ENCODE measurements around the gene SLC25A21.

SLC25A21 gene

DNA sequence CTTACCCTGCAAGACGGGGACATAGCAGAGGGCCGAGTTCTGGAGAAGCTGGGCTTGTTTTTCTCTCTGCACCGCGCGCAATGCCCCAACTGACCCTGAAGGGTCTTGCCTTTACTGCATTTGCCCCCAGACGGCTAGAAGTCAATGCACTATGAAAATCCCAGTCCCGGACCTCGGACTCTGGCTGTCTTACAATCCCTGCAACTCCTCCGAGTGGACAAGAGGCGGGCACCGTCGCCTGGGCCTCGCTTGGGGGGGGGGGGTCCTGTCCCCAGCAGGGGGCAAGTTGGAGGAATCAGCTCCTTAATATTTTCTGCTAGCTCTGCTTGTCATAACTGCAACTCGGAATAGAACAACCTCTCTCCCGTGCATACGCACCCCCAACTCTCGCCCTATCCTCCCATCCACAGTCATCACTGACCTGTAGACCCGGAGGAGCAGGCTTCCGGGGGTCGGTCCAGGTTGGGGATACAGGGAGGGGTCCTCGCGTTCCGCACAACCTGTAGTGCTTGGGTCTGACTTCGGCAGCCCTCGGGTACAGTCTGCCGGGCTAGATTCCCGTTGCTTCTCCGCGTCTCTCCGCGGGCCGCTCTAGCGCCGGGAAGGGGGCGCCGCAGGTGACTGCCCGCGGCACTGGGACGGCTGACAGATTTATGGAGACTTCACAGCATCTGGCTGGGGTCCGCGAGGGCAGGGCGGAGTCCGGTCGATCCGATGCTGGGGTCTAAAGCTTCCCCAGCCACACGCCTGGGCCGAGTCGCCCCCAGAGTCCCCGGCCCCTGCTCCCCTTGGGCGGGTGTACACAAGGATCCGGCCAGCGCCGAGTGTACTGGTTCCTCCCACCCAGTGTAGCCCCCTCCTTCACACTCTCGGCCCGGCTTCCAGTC, 514.0 kb downstream of the SLC25A21 start:
- no peak for DNase-seq

DNA sequence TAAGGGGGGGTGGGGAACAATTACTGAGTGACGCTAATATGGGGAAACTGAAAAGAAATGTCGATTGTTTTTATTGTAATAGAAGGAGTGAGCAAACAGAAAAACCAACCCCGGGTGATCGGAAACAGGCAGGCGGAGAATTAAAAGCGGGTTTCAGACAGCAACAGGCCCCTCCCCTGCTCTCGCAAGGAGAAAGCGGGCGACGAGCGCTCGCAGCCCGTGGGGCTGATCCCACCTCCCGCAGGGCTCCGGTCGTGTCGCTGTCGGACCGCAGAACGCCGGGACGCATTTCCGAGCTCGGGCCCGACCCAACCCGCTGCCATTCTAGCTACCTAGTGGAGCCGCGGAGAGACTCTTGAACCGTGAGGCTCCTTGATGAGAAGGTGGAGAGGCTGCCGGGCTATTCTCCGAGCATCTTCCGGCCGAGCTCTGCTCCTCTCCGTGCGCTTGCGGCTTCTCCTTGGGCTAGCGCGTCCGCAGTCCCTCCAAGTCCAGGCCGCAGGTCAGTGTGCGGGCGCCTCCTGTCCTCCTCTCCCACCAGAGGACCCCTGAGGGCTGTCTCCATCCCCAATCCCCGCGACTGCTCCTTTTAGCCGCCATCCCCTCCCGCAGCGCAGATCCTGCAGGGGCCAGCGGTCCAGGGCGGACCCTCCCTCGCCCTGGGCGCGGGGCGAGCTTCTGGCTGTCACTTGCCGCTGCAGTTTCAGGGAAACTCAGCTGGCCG, 514.8 kb downstream of the SLC25A21 start:
- no peak for DNase-seq

DNA sequence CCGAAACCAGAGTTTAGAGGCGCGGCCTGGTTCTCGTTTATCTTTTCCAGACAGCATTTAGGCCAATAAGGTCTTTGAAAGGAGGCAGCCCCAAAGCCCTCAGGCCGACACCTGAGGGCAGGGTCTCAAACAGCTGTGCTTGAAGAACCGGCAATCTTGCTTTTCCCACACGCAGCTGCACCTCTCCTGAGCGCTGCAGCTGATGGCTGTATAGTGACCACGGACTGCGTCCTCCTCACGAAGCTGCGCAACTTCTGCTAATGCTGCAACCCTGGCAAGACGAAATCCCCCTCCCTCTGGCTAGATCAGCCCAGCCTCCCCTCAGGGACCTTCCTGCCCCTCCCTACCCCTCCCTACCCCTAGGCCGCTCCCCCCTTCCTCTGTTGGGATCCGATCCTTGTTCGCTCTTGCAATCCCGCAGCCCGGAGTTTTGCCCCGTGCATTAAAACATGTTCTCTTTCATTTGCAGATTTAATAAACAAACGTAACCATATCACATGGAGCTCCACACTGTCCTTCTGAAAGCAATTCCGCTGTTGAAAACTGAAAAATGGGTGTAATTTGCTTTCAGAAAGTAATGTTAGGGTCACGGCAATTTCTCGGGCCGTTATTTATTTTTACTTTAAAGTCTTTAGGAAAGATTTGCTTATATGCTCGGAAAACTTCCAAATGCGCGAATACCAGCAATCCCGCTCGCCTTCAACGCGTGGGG, 515.6 kb downstream of the SLC25A21 start:
- no peak for DNase-seq

DNA sequence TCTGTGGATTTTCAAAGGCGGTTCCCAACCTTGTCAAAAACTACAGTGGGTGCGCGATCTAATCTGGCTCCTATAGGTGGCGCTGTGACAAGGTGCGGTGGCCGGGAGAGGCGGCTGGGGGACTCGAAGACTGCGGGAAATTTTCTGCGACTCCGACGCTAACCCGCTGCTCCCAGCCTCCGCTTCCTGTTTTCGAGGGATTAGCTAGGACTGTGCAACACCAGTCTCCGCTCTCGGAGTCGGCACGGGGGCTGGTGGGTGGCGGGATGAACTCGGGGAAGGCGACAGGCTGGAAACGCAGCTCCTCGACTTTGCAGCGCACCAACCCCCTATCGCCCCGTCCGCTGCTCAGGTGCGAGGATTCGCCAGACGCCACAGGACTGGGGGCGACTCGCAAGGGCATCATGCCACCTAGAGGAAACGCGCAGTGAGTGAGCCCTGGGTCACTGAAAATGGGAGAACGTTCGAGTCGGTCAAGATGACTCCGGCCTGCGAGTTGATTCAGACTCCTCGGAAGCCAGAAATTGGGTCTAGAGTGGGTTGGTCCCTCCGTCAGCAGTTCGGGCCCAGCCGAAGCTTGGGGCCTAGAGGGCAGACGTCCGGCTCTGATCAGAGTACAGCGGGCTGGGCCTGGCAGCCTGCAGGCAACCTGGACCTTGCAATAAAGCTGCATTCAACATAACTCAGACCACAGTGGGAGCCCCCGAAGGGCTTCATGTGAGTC, 516.3 kb downstream of the SLC25A21 start:
- DNase-seq = no peak

DNA sequence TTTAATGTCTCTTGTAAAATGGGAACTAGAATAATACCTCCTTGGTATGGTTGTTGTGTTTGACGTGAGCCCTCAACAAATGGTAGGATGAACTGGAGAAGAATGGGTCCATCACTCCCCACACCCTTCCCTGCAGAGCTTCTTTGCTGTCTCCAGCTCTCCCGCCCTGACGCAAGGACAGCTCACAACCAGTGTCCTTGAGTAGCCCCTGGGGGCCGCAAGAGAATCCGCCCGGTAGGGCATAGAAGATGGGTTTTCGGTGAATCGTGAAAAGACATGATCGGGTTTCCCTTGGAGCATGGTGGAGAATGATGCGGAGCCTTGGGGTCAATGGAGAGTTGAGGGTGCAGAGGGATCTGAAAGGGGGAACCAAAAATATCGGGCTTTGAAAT, 516.8 kb downstream of the SLC25A21 start:
- DNase-seq = no peak

DNA sequence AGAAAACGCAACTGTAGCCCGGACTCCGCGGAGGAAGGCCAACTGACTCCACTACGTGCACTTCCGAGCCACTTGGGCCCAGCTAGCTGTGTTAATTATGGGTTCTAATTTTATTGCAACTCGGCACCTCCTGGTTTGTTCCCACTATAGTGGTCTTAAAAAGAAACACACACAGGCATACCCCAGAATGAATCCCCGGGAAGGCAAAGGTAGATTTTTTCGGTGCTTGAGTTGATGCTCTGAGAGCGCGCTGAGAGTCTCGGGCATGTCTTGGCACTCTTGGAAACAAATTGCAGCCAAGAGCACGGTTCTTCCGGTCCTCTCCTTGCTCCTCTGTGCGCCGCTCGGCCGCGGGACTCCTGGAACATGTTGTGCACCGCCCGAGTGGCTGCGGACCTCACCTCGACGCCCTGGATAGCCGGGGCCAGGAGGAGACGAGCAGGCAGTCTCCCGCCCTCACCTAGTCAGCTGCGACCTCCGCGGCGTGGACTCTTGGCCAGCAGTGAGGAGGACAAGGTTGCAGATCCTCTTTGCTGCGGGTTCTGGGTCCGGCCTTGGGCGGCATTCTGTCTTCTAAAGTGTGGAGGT, 517.5 kb downstream of the SLC25A21 start:
- no peak for DNase-seq

DNA sequence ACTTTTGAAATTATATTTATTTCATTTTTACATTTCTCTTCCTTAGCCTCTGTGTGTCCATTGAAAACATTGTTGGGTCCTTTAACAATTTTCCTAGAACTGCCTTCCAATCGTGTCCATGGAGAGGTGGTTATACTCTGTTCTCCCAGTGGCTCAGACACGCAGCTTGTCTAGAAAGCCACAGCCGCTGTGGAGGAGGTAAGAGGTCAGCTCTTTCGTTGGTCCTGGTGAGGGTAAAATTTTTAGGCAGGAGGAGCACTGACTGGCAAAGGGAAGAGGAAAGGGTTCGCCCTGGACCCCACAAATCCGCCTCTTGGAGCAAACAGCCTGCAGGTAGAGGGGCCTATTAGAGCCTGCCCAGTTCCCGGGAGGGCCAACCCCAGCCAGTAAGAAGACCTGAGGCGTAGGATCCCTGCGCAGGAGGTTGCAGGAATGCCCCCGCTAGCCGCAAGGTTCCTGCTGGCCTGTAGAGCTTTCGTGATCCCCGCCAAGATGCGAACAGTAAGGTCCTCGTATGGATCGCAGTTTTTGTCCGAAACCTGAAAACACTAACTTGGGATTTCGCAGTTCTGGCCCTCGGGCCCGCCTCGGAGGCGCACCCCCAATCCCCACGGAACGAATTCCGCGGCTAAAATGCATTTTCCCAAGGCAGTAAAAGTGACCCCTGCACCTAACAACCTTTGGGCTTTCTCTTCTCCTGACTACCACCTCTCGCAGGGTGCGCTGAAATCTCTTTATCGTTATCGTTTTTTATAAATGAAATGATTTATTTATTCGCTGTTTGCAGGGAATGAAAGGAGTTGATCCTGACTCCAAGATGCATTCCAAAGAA, 518.2 kb downstream of the SLC25A21 start:
- DNase-seq = no peak

DNA sequence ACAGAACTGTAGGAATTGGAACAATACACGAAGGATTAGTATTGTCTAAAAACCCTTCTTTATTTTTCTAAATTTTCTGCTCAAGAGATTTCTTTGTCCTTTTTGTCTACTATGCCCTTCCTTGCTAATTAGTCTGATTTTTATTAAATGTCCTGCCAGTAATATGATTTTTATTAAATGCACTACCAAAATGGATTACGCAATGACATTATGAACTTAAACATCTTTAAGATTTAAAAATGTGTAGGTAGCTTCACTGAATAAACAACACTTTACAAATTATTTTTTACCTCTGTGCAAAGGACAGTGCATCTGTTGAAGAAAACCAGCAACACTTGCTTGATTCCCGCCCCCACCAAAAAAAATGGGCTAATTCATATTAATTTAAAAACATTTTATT, 519.0 kb downstream of the SLC25A21 start:
- DNase-seq = no peak

DNA sequence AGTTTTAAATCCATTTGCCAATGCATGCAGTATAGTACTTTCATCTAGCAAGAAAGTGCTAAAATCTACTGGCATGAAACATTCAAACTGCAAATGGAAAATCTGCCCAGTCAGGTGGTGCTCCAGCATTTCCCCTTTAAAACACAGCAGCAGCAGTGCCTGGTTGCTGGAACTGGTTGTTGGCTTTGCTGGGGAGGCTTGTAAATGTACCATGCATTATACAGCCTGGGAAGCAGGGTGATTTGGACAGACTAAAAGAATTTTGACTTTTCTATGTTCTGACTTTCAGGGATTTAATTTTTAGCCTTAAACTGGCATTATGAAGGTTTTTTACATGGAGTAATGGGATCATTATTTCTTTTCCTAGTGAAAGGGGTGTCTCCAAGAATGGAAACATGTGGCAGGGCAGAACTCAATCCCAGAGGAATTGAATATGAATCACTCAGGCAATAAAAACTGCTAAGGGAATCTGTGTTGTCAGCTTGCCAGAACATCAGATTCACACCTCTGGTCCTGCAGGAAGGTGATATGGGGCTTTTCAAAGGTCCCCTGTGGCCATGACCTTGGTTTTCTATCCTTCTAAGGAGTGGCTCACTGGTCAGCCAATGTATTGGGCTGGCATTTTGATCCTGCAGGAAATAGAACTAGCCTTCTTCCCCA, 519.7 kb downstream of the SLC25A21 start:
- no peak for DNase-seq

DNA sequence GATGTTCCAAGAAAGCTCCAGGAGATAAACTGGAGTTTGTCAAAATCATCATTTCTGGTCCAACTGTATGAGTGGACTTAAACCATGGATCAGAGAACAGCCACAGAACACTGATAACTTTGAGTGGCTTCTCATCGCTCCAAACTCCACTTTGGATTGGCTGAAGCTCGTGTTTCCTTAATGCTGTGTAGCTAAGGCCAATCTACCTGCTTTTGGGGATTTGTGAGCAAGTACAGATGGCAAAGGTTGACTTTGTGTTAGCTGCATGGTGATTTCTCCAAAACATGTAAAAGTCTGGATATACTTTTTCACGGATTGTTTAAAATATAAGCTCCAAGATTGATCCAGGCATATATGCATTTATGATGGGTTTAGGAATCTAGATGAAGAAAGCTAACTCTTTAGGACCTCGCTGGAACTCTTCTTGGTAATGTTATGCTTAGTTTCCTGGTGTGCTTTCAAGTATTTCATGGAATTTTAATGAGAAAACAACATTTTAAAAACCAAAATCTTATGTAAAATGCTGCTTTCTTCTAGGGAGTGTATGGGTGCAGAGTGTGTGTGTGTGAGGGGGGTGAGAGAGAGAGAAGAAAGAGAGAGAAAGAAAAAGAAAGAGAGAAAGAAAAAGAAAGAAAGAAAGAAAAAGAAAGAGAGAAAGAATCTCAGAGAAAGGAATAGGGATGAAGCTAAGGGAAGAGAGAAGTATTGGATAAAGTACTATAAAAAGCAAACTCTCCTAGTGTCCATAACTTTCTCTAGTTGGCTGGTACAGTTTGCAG, 522.3 kb downstream of the SLC25A21 start:
- no peak for DNase-seq

DNA sequence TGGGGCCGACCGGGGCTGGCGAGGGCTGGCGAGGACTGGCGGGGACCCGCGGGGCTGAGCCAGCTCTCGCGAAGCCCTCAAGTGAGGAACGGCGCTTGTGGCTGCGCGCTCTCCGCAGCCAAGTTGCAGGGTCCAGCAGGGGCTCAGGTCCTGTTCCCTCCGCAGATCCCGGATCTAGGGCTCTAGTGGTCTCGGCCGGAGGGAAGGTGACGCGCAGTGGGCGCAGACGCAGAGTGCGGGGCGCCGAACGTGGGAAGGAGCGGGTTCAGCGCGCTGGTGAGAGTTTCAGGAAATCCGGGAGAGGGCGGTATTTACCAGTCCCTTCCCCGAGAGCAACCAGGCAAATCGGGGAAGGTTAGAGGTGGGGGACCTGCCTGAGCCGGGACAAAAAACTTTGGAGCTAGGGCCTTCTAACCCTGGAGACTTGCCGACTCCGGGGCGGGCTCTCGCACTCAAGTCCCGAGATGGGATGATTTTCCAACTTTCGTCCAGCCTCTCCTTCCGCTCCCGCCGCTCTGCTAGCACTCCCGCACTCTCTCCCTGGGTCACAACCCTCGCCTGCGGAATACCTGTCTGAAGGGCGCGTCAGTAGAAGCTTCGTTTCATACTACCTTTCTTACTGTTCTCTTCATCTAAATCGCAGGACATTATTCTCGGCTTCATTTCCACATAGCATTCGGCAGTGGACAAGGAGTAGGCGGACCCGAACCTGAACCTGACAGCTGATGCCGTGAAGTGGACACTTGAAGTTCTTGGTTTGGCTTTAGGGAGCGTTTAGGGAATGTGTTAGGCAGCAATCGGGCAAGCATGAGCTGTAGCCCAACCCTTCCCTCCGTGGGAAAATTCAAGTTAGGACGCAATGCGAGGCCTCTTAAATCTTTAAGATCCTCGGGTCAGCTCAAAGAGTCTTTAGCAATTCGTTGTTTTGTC, 524.3 kb downstream of the SLC25A21 start:
- no peak for DNase-seq

DNA sequence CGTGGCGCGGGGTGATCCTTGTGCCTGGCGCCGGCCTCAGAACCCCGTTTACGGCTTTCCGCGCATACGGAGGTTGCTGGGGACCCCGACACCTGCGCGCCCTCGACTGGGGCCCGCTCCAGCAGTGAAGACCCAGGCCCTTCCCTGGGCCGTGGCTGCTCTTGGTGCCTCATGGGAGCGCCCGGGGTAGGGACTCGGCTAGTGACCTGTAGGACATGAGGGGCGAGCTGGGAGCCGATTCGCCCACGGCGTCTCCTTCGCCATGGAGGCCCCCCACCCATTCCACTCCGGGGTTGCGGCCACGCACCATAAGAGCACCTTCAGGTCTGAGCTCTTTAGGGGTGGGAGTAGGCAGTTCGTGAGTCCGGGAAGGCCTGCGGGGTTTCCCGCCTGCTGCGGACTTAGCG, 525.0 kb downstream of the SLC25A21 start:
- no peak for DNase-seq

DNA sequence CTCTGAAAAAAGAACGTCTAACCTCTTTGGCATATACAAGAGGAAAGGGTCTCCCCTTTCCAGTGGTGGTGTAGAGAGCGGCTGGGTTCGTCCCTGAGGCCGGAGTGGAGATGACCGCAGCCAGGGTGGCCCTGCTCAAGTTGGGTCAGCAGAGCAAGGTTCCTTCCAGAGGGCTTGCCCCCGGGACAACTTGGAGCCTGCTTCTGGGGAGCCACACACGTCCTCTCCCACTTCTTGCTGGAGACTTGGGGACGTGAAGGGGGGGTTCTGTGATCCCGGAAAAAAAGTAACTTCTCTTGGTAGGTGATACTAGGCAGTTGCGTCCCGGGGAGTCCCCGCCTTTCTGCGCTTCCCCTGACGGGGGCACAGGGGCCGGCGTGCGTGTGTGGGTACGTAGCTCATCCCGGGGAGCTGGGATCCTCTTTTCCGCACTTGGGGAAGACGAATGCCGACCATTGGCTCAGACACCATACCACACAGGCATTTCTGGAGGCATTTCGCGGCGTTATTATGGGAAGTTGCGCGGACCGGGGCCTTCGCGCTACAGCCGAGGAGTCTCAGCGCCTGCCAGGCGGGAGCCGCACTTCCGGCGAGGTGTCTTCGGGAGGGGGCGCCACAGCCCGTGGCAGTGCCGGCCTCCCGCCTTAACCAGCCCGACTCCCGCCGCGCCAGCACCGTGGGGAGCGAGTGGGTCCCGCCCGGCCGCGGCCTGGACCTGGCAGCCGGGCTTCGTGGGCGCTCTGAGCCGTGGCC, 525.6 kb downstream of the SLC25A21 start:
- DNase-seq = no peak

DNA sequence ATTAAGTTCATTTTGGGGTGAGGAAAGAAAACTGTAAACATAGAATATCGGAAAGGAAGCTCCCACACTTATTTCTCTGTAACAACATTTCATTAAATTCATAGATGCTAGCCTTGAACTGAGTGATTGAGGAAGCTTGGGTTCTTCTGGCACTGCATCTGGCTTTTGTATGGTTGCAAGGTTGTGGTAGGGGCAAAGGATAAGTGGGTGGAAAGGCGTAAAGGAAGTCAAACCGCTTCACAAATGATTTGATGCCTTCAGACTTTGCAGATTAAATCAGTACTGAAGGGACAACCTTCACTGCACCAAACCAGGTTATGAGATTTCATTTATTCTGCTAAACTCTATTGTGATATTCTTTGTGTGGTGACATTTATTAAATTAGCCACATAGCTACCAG, 538.8 kb downstream of the SLC25A21 start:
- DNase-seq = no peak
